HK-2 (cell line): ENCODE data around the gene LARGE1.

Experiments used
- DNase-seq: peaks from one replicate; pipeline ENCODE4 v3.0.0-alpha.2; 2018; ENCODE audit not compliant: unreplicated experiment

Gene LARGE1

DNA sequence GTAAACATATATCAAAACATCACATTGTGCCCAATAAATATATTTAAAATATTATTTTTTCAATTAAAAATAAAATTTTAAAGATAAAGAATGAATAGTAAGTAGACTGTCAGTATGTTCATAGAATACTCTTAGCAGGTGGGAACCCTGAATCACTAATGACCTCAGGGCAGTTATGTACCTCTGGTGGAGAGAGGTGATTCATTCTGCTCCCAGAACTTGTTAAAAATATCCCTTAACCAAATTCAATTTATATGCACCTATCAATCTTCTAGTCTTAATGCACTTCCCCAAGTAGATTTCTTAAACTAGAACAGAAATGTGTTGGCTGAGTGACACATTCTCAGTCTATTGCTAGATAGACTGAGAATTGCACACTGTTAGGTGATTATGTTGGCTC, 678.2 kb downstream of the LARGE1 start:
- DNase-seq, result no peak

GRCh38 chr22:33240888-33241475, 679.3 kb downstream of the LARGE1 start:
- no peak for DNase-seq

GRCh38 chr22:33232071-33232470, 688.2 kb downstream of the LARGE1 start:
- DNase-seq, result no peak

- no peak for DNase-seq
These were observed 692.5 kb downstream of the LARGE1 start for GRCh38 chr22:33227791-33228190.

GRCh38 chr22:33224841-33225240, 695.4 kb downstream of the LARGE1 start:
- no peak for DNase-seq
